Mesendoderm (in vitro differentiated cells): Measurements from ENCODE around the gene ETV4.

ENCODE experiments used
- DNase-seq: peaks from one replicate; pipeline ENCODE4 v3.0.0; 2013
- H2AK5ac ChIP-seq: 2 replicates; pipeline ENCODE4 v1.6.1; 2013; ENCODE audit warnings: low read length, inconsistent platforms
- H2BK120ac ChIP-seq: 2 replicates; pipeline ENCODE4 v1.6.1; 2013; ENCODE audit warnings: low read depth, mild to moderate bottlenecking, low read length, moderate library complexity, mixed read lengths
- H2BK15ac ChIP-seq: replicated peaks from 2 replicates; pipeline ENCODE4 v1.6.1; 2013; ENCODE audit warnings: low read depth, mild to moderate bottlenecking, moderate library complexity
- H2BK5ac ChIP-seq: 2 replicates; pipeline ENCODE4 v1.6.1; 2013; ENCODE audit warnings: low read length, inconsistent platforms
- H3K18ac ChIP-seq: 2 replicates; pipeline ENCODE4 v1.6.1; 2013; ENCODE audit warnings: mild to moderate bottlenecking, low read length, mixed read lengths
- H3K23ac ChIP-seq: one replicate; pipeline ENCODE4 v1.6.1; 2013; ENCODE audit warnings: low read length
- H3K27ac ChIP-seq: 2 replicates; pipeline ENCODE4 v1.5.1; 2013; ENCODE audit warnings: low read depth, mild to moderate bottlenecking, inconsistent platforms, low read length, moderate library complexity
- H3K27me3 ChIP-seq: 2 replicates; pipeline ENCODE4 v1.6.1; 2013; ENCODE audit warnings: low read length, control low read depth, mild to moderate bottlenecking, inconsistent platforms; ENCODE audit not compliant: insufficient read depth, poor library complexity
- H3K36me3 ChIP-seq: 2 replicates; pipeline ENCODE4 v1.6.1; 2013; ENCODE audit warnings: low read length, inconsistent platforms; ENCODE audit not compliant: control insufficient read depth, insufficient read depth
- H3K4ac ChIP-seq: one replicate; pipeline ENCODE4 v1.6.1; 2013; ENCODE audit warnings: low read depth, mild to moderate bottlenecking, low read length, moderate library complexity
- H3K4me1 ChIP-seq: 2 replicates; pipeline ENCODE4 v1.6.1; 2013; ENCODE audit warnings: low read depth, low read length, inconsistent platforms; ENCODE audit not compliant: control insufficient read depth
- H3K4me2 ChIP-seq: 2 replicates; pipeline ENCODE4 v1.6.1; 2013; ENCODE audit warnings: low read length
- H3K4me3 ChIP-seq: 2 replicates; pipeline ENCODE4 v1.5.1; 2013; ENCODE audit warnings: mild to moderate bottlenecking, low read length
- H3K56ac ChIP-seq: one replicate; pipeline ENCODE4 v1.6.1; 2013; ENCODE audit warnings: low read length
- H3K79me1 ChIP-seq: 2 replicates; pipeline ENCODE4 v1.6.1; 2013; ENCODE audit warnings: low read length, inconsistent platforms
- H3K79me2 ChIP-seq: 2 replicates; pipeline ENCODE4 v1.6.1; 2013; ENCODE audit warnings: mild to moderate bottlenecking, low read length; ENCODE audit not compliant: control insufficient read depth, insufficient read depth
- H3K9ac ChIP-seq: 2 replicates; pipeline ENCODE4 v1.6.1; 2013; ENCODE audit warnings: low read length, inconsistent platforms
- H4K5ac ChIP-seq: one replicate; pipeline ENCODE4 v1.6.1; 2013; ENCODE audit warnings: low read length
- H4K8ac ChIP-seq: one replicate; pipeline ENCODE4 v1.6.1; 2013; ENCODE audit warnings: low read depth, mild to moderate bottlenecking, control low read depth, low read length, moderate library complexity
- WGBS: extraction: QIAGEN DNeasy Blood & Tissue Kit; methylation state at CpG from one replicate; pipeline ENCODE4 v1.1.7; 2013; ENCODE audit warnings: low lambda C conversion rate, missing lambda C conversion rate; ENCODE audit not compliant: insufficient coverage; ENCODE audit errors: extremely low coverage; 5-methylcytosine and 5-hydroxymethylcytosine counted together

ETV4 gene

GRCh38 chr17:43529947-43530287 lies 16.2 kb downstream of the ETV4 start:
- H4K8ac ChIP-seq = no peak overlapping the region
- no peak overlapping the region for H3K4me2 ChIP-seq
- no peaks in the 10 kb centered on the region for H3K27me3 ChIP-seq
- H3K79me1 ChIP-seq = peaks cover 2% of the 10 kb centered on the region
- no peak overlapping the region for H3K4ac ChIP-seq
- no peak overlapping the region for H3K4me3 ChIP-seq
- peak overlapping the region; percentile 81 for H3K56ac ChIP-seq
- no peaks in the 10 kb centered on the region for H3K79me2 ChIP-seq
- peak overlapping the region; percentile 64 for H3K9ac ChIP-seq
- WGBS = no CpG with 5 or more reads among the region's 6 CpGs
- H2BK15ac ChIP-seq = no peak overlapping the region
- no peak overlapping the region for H4K5ac ChIP-seq
- H3K23ac ChIP-seq = no peak overlapping the region
- peak overlapping the region; percentile 71 for H3K18ac ChIP-seq
- no peak overlapping the region for H2BK120ac ChIP-seq
- peaks cover 5% of the 10 kb centered on the region for H3K36me3 ChIP-seq
- H2BK5ac ChIP-seq = peak overlapping the region; percentile 86
- H2AK5ac ChIP-seq = peak overlapping the region; percentile 57
- no peak for DNase-seq
- peaks cover 27% of the 10 kb centered on the region for H3K4me1 ChIP-seq
- peak overlapping the region; percentile 91 for H3K27ac ChIP-seq

GRCh38 chr17:43528988-43529814 lies 16.9 kb downstream of the ETV4 start:
- Histone ChIP-seq H3K27me3 (no peaks in the 10 kb centered on the region), H2BK5ac (no peak overlapping the region), H3K4me1 (peaks cover 27% of the 10 kb centered on the region), H3K23ac (no peak overlapping the region), H4K5ac (no peak overlapping the region), H2BK120ac (no peak overlapping the region), H3K18ac (no peak overlapping the region), H3K79me1 (peaks cover 2% of the 10 kb centered on the region), H2AK5ac (no peak overlapping the region), H4K8ac (no peak overlapping the region), H3K36me3 (peaks cover 5% of the 10 kb centered on the region), H3K4ac (no peak overlapping the region), H3K4me3 (no peak overlapping the region), H2BK15ac (no peak overlapping the region), H3K27ac (peak overlapping the region; percentile 91), H3K4me2 (no peak overlapping the region), H3K79me2 (no peaks in the 10 kb centered on the region), H3K9ac (peak overlapping the region; percentile 64), H3K56ac (peak overlapping the region; percentile 81)
- no peak for DNase-seq
- no CpG with 5 or more reads among the region's 20 CpGs for WGBS

- H3K4ac ChIP-seq = no peak overlapping the region
- peak overlapping the region; percentile 35 for H3K9ac ChIP-seq
- no peak overlapping the region for H3K23ac ChIP-seq
- no peak overlapping the region for H2BK15ac ChIP-seq
- no peak overlapping the region for H4K8ac ChIP-seq
- peaks cover 2% of the 10 kb centered on the region for H3K79me1 ChIP-seq
- no peak overlapping the region for H3K4me2 ChIP-seq
- H3K27me3 ChIP-seq = no peaks in the 10 kb centered on the region
- H2BK5ac ChIP-seq = no peak overlapping the region
- no peak overlapping the region for H3K18ac ChIP-seq
- H2AK5ac ChIP-seq = no peak overlapping the region
- no CpG with 5 or more reads among the region's 13 CpGs for WGBS
- H3K4me3 ChIP-seq = no peak overlapping the region
- H3K36me3 ChIP-seq = peaks cover 8% of the 10 kb centered on the region
- peak overlapping the region; percentile 71 for H3K56ac ChIP-seq
- no peaks in the 10 kb centered on the region for H3K79me2 ChIP-seq
- no peak overlapping the region for H4K5ac ChIP-seq
- no peak overlapping the region for H2BK120ac ChIP-seq
- peaks cover 27% of the 10 kb centered on the region for H3K4me1 ChIP-seq
- H3K27ac ChIP-seq = no peak overlapping the region
- DNase-seq = no peak
Observed at GRCh38 chr17:43528319-43528987, 17.7 kb downstream of the ETV4 start.

GRCh38 chr17:43526886-43527648 lies 19.1 kb downstream of the ETV4 start:
- H2BK120ac ChIP-seq = no peak overlapping the region
- H3K4me2 ChIP-seq = no peak overlapping the region
- no peak overlapping the region for H2BK5ac ChIP-seq
- no peak overlapping the region for H4K8ac ChIP-seq
- H3K79me2 ChIP-seq = no peaks in the 10 kb centered on the region
- no peak overlapping the region for H3K56ac ChIP-seq
- no peak for DNase-seq
- H3K4me3 ChIP-seq = no peak overlapping the region
- no peak overlapping the region for H3K4ac ChIP-seq
- H2AK5ac ChIP-seq = no peak overlapping the region
- peaks cover 10% of the 10 kb centered on the region for H3K36me3 ChIP-seq
- H3K18ac ChIP-seq = no peak overlapping the region
- no peak overlapping the region for H3K9ac ChIP-seq
- no peaks in the 10 kb centered on the region for H3K27me3 ChIP-seq
- no peak overlapping the region for H3K23ac ChIP-seq
- H3K4me1 ChIP-seq = peaks cover 27% of the 10 kb centered on the region
- H2BK15ac ChIP-seq = no peak overlapping the region
- no peak overlapping the region for H4K5ac ChIP-seq
- WGBS = no CpG with 5 or more reads among the region's 7 CpGs
- H3K79me1 ChIP-seq = peaks cover 2% of the 10 kb centered on the region
- no peak overlapping the region for H3K27ac ChIP-seq

- no peak for DNase-seq
- Histone ChIP-seq H2AK5ac (no peak overlapping the region), H4K5ac (no peak overlapping the region), H3K4me3 (no peak overlapping the region), H2BK15ac (no peak overlapping the region), H3K9ac (no peak overlapping the region), H3K23ac (no peak overlapping the region), H3K36me3 (peaks cover 17% of the 10 kb centered on the region), H3K56ac (no peak overlapping the region), H3K18ac (no peak overlapping the region), H3K4ac (no peak overlapping the region), H4K8ac (no peak overlapping the region), H3K4me2 (no peak overlapping the region), H3K27ac (no peak overlapping the region), H2BK5ac (no peak overlapping the region), H3K79me2 (no peaks in the 10 kb centered on the region), H3K4me1 (peaks cover 22% of the 10 kb centered on the region), H2BK120ac (no peak overlapping the region), H3K79me1 (peaks cover 2% of the 10 kb centered on the region), H3K27me3 (no peaks in the 10 kb centered on the region)
- no CpG with 5 or more reads among the region's 8 CpGs for WGBS
Observed at GRCh38 chr17:43524945-43525575, 21.1 kb downstream of the ETV4 start.
